Endothelial cell of hepatic sinusoid (primary cell): ENCODE data around the gene NOTCH3.

ENCODE experiments used
- in situ Hi-C: cut with HindIII; loops from 2 replicates; pipeline ENCODE4 v1.10.0; 2017; ENCODE audit warnings: low sequenced_read_pairs

NOTCH3 gene

DNA sequence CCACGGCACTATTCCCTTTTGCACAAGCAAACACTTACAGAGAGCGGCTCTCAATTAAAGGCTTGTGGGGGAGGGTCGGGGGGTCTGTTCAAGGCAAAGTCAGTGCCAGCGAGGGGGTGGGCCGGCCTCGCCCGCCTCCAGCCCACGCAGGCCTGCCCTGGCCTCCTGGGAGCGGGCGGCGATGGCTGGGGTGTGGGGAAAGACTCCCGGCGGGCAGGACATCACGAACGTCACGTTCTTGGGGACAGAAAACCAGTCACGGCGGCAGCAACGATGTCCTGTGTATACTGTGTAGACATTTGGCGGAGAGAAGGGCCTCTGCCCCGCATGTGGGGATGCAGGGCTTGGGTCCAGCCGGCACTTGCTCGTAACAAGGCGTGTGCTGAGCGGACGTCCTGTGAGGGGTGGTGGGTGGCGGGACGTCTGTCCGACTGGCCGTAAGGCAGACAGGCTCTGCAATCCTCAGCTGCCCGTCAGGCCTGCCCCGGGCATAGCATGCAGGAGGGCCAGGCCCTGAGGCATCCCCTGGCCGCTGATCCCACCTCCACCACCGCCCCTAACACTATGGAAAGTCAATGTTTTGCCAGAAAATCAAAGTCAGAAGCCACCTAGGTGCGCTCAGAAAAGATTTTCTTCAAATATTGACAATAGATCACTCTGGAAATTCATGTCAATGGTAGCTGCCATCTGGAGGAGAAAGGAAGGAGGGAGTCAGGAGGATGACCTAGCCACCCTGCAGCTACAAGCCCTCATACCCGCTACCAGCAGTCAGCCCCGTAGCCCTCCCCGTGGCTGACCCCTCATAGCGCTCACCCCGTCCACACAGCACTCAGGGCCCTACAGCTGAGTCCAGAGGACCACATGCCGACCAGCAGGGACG lies 37.2 kb upstream of the NOTCH3 start:
- in situ Hi-C loops, result no loop called here

GRCh38 chr19:15236886-15237285 lies 36.1 kb upstream of the NOTCH3 start:
- in situ Hi-C loops, result no loop called here

GRCh38 chr19:15235781-15236180 lies 35.0 kb upstream of the NOTCH3 start:
- in situ Hi-C loops, result no loop called here

- in situ Hi-C loops, result no loop called here
These were observed 33.8 kb upstream of the NOTCH3 start for GRCh38 chr19:15234431-15235130.

DNA sequence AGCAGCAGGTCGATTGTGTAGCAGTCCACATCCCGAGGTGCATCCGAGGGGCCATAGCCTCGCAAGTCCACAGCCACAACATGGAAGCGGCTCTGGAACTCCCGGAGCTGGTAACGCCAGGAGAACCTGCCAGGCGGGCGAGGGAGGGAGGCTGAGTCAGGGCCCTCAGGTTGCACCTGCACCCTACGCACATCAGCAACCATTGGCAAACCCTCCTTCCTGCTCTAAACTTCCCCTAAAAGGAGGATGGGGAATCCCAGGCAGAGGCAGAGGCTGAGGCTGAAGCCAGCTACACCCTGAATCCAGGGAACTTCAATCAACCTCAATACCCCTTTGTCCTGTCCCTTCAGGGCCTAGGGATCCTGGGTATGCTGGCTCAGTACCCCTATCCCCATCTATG lies 30.5 kb upstream of the NOTCH3 start:
- in situ Hi-C loops, result no loop called here

DNA sequence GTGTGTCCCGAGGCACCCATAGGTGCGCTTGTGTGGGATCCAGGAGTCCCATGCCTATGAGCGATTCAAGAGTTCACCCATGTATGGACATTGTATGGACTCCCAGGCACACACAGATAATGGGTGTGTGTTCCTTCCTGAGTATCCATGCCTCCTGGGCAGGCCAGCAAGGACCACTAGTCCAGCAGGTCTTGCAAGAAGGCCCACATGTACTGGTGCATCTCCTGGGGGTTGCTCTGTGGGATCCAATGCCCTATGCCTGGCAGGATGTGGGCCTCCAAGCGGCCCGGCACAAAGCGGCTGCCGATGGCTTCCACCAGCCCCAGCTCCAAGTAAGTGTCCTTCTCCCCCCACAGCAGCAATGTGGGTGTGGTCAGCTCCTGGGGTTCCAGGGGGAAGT lies 26.5 kb upstream of the NOTCH3 start:
- in situ Hi-C loops, result no loop called here

DNA sequence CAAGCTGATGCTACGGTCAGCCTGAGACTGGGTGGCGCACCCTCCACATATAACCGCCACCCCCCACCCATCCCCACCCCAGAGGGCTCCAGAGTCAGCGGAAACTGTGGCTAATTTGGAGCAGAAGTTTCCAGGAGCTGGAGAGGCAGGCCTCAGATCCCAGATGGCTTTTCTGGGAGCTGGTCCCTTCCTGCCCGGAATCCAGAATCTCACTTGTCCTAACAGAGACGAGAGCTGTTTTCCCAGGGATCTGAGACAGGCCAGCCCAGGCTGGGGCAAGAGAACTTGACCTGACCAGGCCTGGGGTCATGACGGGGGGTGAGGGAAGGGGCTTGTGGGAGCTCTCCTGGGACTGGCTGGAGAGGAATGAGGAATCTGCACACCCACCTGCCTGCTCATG lies 25.0 kb upstream of the NOTCH3 start:
- in situ Hi-C loops, result no loop called here

GRCh38 chr19:15223649-15224361 lies 23.0 kb upstream of the NOTCH3 start:
- in situ Hi-C loops, result no loop called here

DNA sequence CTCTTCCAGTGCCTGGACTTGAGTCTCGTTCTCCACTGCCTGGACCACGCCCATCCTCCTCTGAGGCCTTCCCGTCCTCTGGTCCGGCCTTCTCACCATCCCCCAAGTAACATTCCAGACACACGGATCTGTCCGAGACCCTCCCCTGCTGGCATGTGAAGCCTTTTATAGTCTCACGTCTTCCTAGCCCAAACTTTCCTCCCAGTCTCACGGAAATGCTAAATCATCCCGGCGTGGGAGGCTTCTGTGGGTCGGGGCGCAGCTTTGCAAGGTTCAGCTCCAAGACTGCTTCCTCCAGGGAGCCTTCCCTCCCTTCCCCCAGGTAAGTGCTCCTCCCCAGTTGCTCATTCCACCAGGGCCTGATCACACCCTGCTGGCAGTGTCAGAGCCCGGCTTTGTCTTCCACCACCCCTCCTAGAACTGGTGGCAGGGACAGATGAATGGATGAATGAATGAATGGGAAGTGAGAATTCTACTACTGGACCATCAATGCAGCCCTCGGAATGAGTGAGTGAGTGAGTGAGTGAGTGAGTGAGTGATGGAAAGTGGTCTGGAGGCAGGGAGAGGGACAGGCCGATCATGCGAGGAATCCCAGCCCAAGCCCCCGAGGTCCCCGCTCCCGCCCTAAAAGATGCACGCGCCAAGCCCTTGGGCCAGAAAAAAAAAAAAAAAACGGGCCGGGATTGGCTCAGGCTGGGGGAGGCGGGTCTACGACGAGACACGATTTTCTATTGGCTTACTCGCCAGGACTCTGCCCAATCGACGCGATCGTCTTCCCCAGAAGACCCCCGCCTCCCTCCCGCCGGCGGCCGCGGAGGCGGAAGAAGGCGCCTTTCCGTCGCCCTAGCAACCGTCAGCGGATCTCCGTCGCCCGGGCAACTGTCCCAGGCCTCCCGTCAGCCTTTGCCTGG lies 22.2 kb upstream of the NOTCH3 start:
- in situ Hi-C loops, result no loop called here

DNA sequence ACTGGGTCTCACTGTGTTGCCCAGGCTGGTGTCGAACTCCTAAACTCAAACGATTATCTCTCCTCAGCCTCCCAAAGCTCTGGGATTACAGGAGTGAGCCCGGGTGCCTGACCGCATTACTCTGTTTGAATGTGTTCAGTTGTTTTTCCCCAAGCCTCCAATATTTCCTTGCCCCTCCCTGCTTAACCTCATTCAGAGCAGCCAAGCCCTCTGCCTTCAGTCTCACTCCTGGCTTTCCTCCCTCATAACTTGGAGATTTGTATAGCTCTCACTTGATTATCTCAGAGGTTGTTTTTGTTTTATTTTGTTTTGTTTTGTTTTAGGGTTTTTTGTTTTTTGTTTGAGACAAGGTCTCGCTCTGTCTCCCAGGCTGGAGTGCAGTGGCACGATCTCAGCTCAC lies 20.0 kb upstream of the NOTCH3 start:
- in situ Hi-C loops, result no loop called here

- in situ Hi-C loops, result loop anchor here (5.0 kb wide), 1 partner anchor 74 kb away; no protein-coding TSS in a partner anchor
These were observed 17.7 kb upstream of the NOTCH3 start for GRCh38 chr19:15218501-15218900.

DNA sequence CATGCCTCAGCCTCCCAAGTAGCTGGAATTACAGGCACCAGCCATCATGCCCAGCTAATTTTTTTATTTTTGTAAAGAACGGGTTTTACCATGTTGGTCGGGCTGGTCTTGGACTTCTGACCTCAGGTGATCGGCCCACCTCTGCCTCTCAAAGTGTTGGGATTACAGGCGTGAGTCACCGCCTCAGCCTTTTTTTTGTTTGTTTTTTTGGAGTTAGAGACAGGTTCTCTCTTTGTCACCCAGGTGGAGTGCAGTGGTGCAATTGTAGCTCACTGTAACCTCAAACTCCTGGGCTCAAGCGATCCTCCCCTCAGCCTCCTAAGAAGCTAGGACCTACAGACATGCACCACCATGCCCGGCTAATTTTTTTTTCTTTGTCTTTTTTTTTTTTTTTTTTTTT lies 15.6 kb upstream of the NOTCH3 start:
- in situ Hi-C loops, result loop anchor here (5.0 kb wide), 1 partner anchor 76 kb away; no protein-coding TSS in a partner anchor

DNA sequence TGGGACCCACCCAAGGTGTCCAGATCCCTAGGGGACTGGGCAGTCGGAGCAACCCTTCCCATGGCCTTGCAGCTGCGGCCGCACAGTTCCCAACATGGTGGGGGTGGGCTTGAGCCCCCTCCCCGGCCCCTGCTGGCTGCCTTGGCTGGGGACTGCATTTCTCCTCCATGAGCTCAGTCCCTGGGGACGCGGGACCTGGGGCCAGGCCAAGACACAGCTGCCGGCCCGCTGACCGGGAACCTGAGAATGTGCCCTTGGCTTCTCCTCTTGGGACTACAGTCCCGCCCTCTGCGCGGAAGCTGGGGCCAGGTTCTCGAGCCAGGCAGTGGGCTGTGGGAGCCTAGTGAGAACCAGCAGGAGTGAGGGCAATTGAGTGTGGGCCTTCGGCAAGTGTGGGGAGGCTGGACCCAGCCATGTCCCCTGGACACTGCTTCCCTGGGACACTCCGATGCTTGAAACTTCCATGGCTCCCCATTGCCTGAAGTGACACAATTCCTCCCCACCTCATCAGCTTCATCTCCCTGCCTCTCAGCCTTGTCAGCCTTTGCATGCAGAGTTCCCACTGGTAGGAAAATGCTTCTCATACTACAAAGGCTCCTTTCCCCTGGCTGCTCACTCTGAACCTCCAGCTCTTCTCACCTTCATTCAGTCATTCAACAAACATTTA lies 13.1 kb upstream of the NOTCH3 start:
- in situ Hi-C loops, result no loop called here

DNA sequence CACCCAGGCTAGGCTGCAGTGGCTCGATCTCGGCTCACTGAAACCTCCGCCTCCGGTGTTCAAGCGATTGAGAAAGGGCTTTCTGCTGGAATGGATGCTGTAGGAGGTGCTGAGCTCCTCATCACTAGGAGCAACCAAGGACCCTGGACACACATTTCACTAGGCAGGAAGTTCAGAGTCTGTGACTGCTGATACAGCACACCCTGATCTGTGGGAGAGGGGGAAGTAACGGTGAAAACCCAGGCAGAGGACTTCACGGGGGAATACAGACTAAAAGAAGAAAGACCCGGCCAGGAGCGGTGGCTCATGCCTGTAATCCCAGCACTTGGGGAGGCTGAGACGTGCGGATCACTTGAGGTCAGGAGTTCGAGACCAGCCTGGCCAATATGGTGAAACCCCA lies 11.9 kb upstream of the NOTCH3 start:
- in situ Hi-C loops, result no loop called here

- in situ Hi-C loops, result no loop called here
These were observed 9.6 kb upstream of the NOTCH3 start for GRCh38 chr19:15210323-15210781.

- in situ Hi-C loops, result no loop called here
These were observed 704 bp upstream of the NOTCH3 start for GRCh38 chr19:15201374-15202023.

DNA sequence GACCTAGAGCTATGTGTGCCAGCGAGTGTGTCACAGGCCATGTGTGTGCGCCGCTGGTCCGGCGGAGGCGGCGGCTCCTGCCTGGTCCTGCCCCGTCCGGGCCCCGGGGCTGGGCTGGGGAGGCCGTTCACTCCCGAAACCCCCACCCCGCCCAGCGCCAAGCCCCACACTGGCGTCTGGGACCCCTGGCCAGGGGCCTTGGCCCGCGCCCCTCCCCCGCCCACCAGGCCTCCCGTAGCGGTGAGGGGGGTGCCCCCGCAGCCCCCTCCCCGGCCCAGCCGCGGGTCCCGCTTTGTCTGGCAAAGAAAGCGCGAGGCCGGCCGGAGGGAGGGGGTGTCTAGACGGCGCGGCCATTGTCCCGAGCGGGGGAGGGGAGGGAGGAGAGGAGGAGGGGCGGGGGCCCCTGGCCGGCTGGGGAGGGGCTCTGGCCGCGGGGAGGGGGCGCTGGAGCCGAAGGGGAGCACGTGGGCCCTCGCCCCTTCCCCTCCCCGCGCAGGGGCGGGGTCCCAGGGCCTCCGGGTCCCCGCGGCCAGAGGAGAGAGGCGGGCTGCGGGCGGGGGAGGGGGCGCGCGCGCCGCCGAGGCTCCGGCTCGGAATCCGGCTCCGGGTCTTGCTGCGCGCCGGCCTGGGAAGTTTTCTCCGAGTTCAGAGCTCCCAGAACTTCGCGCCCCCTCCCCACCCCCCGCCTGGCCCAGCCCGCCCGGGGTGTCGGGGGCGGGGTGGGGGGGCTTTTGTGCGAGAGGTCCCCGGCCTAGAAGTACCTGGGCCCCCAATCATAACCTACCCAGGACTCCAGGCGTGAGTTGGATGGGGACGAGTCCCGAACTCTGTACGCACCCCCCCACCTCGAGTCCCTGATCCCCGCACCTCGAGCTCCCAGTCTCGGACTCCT lies 888 bp downstream of the NOTCH3 start:
- in situ Hi-C loops, result no loop called here

- in situ Hi-C loops, result no loop called here
These were observed 1.7 kb downstream of the NOTCH3 start for GRCh38 chr19:15198951-15199660.
